Chondrocyte (in vitro differentiated cells): ENCODE measurements around the gene MRPS18A. TPM values are rescaled to one million over a fixed set of nuclear protein-coding genes. Genes with fewer than 3 reads are reported as not detected.
A peak's percentile ranks its signal among the peaks of the same experiment; 100 is the strongest.

Experiments
- DNase-seq: peaks from one replicate; pipeline ENCODE4 v3.0.0; 2021; ENCODE audit warnings: mixed read lengths, low spot score
- H3K27ac Mint-ChIP-seq: one replicate; pipeline ENCODE4 v1.8.0; 2021; ENCODE audit warnings: mild to moderate bottlenecking, moderate library complexity, mixed read lengths; ENCODE audit not compliant: unreplicated experiment
- H3K27me3 Mint-ChIP-seq: 2 replicates; pipeline ENCODE4 v1.8.0; 2021; ENCODE audit warnings: low read depth, mixed read lengths
- H3K36me3 Mint-ChIP-seq: 2 replicates; pipeline ENCODE4 v1.8.0; 2021; ENCODE audit warnings: low read depth, mixed read lengths
- H3K4me1 Mint-ChIP-seq: 2 replicates; pipeline ENCODE4 v1.8.0; 2021; ENCODE audit warnings: low read depth, mild to moderate bottlenecking, mixed read lengths
- H3K4me3 Mint-ChIP-seq: one replicate; pipeline ENCODE4 v1.8.0; 2021; ENCODE audit warnings: mild to moderate bottlenecking, moderate library complexity, mixed read lengths; ENCODE audit not compliant: unreplicated experiment
- H3K9me3 Mint-ChIP-seq: 2 replicates; pipeline ENCODE4 v1.8.0; 2021; ENCODE audit warnings: low read depth, mixed read lengths
- CTCF ChIP-seq: fragments of 200-600 bp; sonication (generic); IDR thresholded peaks from 2 replicates; pipeline ENCODE4 v1.5.0; 2021; ENCODE audit warnings: antibody characterized with exemption, mild to moderate bottlenecking, moderate library complexity
- total RNA-seq: library from RNA; stranded (reverse); gene quantifications from 3 replicates; pipeline ENCODE4 v1.2.1, GENCODE V29; 2021

Gene MRPS18A
- total RNA-seq, 1 donor from 2014 or later, result 26.8 TPM

GRCh38 chr6:43624786-43625288 is 62.8 kb downstream of the MRPS18A start:
- Mint-ChIP-seq H3K4me3 (no peak overlapping the region), H3K27ac (peak overlapping the region; percentile 100), H3K4me1 (peaks cover 38% of the 10 kb centered on the region), H3K36me3 (peaks cover 39% of the 10 kb centered on the region), H3K27me3 (no peaks in the 10 kb centered on the region), H3K9me3 (no peaks in the 10 kb centered on the region)
- TF ChIP-seq CTCF, result no peak
- DNase-seq, result no peak

GRCh38 chr6:43623880-43624785 is 63.5 kb downstream of the MRPS18A start:
- H3K4me1 Mint-ChIP-seq, result peaks cover 38% of the 10 kb centered on the region
- peaks cover 42% of the 10 kb centered on the region for H3K36me3 Mint-ChIP-seq
- peak overlapping the region; percentile 100 for H3K27ac Mint-ChIP-seq
- DNase-seq, result no peak
- no peak for TF ChIP-seq CTCF
- H3K9me3 Mint-ChIP-seq, result no peaks in the 10 kb centered on the region
- H3K4me3 Mint-ChIP-seq, result no peak overlapping the region
- no peaks in the 10 kb centered on the region for H3K27me3 Mint-ChIP-seq

- Mint-ChIP-seq H3K27me3 (no peaks in the 10 kb centered on the region), H3K27ac (peak overlapping the region; percentile 49), H3K9me3 (no peaks in the 10 kb centered on the region), H3K36me3 (peaks cover 42% of the 10 kb centered on the region), H3K4me3 (no peak overlapping the region), H3K4me1 (peaks cover 27% of the 10 kb centered on the region)
- TF ChIP-seq CTCF, result no peak
- DNase-seq, result peak; percentile 79
Measured at GRCh38 chr6:43622541-43622940, 65.0 kb downstream of the MRPS18A start.

- H3K9me3 Mint-ChIP-seq, result no peaks in the 10 kb centered on the region
- no peak overlapping the region for H3K4me3 Mint-ChIP-seq
- H3K27me3 Mint-ChIP-seq, result no peaks in the 10 kb centered on the region
Measured at GRCh38 chr6:43621836-43622180, 65.8 kb downstream of the MRPS18A start.

More at GRCh38 chr6:43621836-43622180, 65.8 kb downstream of the MRPS18A start:
- Mint-ChIP-seq H3K36me3 (peaks cover 39% of the 10 kb centered on the region), H3K4me1 (peaks cover 20% of the 10 kb centered on the region), H3K27ac (peak overlapping the region; percentile 39)
- DNase-seq, result no peak
- TF ChIP-seq CTCF, result no peak

Other genes with a start within 250 kb of the MRPS18A start
- gene DLK2, start 232.2 kb downstream of the MRPS18A start, total RNA-seq, result 0.29 to 1.3 TPM (median 1.1 TPM) in 3 replicates
- gene TJAP1, start 210.2 kb downstream of the MRPS18A start, total RNA-seq, result 27.7 to 35.3 TPM (median 31.0 TPM) in 3 replicates
- 0.24 to 0.62 TPM (median 0.49 TPM) in 3 replicates for gene LRRC73, start 177.4 kb downstream of the MRPS18A start, total RNA-seq
- gene YIPF3, start 170.9 kb downstream of the MRPS18A start, total RNA-seq, result 131 to 142 TPM (median 133 TPM) in 3 replicates
- gene POLR1C, start 170.7 kb downstream of the MRPS18A start, total RNA-seq, result 19.3 to 28.2 TPM (median 20.1 TPM) in 3 replicates
- gene XPO5, start 111.8 kb downstream of the MRPS18A start, total RNA-seq, result 32.4 to 42.7 TPM (median 38.7 TPM) in 3 replicates
- gene POLH, start 111.6 kb downstream of the MRPS18A start, total RNA-seq, result 21.2 to 28.4 TPM (median 25.8 TPM) in 3 replicates
- gene GTPBP2, start 58.5 kb downstream of the MRPS18A start, total RNA-seq, result 49.5 to 131 TPM (median 126 TPM) in 3 replicates
- gene MAD2L1BP, start 52.0 kb downstream of the MRPS18A start, total RNA-seq, result 14.3 to 24.9 TPM (median 22.8 TPM) in 3 replicates
- 0.22 to 0.38 TPM (median 0.22 TPM) in 3 replicates for gene RSPH9, start 42.8 kb downstream of the MRPS18A start, total RNA-seq
- 24.8 to 139 TPM (median 137 TPM) in 3 replicates for gene VEGFA, start 82.4 kb upstream of the MRPS18A start, total RNA-seq